DND-41 (cell line): ENCODE measurements around the gene HDGFL3.
"Not testable (repeated sequence)": the region's sequence is repeated elsewhere in the genome, so short reads cannot be mapped to it uniquely, and the experiment has no call there.

ENCODE experiments used
- ATAC-seq: fragments of 200-7000 bp; cut with Tn5 transposase; 3 replicates; pipeline ENCODE4 v1.9.1; 2021; ENCODE audit warnings: low read depth; ENCODE audit not compliant: insufficient read depth
- DNase-seq: peaks from one replicate; pipeline ENCODE4 v3.0.0-alpha.2; 2020
- H2AFZ ChIP-seq: 2 replicates; pipeline ENCODE4 v1.6.0; 2012; ENCODE audit warnings: low read depth, low read length
- H3K27ac ChIP-seq: 2 replicates; pipeline ENCODE4 v1.5.1; 2012; ENCODE audit warnings: low read length, inconsistent platforms
- H3K27me3 ChIP-seq: fragments of 200-600 bp; sonication (generic); 2 replicates; pipeline ENCODE4 v1.6.0; 2012; ENCODE audit warnings: low read length, mild to moderate bottlenecking, inconsistent platforms; ENCODE audit not compliant: insufficient read depth, poor library complexity
- H3K36me3 ChIP-seq: 2 replicates; pipeline ENCODE4 v1.5.1; 2012; ENCODE audit warnings: low read length, inconsistent platforms; ENCODE audit not compliant: insufficient read depth
- H3K4me1 ChIP-seq: 2 replicates; pipeline ENCODE4 v1.5.1; 2012; ENCODE audit warnings: mild to moderate bottlenecking, low read length; ENCODE audit not compliant: insufficient read depth
- H3K4me2 ChIP-seq: 2 replicates; pipeline ENCODE4 v1.6.0; 2012; ENCODE audit warnings: mild to moderate bottlenecking, moderate library complexity, low read length, inconsistent platforms; ENCODE audit not compliant: insufficient read depth
- H3K4me3 ChIP-seq, 2 experiments: fragments of 200-600 bp in 1 of 2; shearing (Covaris generic) in 1 of 2; 2 replicates each; pipeline ENCODE4 v1.5.1; 2012 to 2016; ENCODE audit warnings: inconsistent platforms in 2 of 2, low read length in 2 of 2, mild to moderate bottlenecking in 2 of 2, low read depth in 1 of 2, moderate library complexity in 1 of 2
- H3K79me2 ChIP-seq: 2 replicates; pipeline ENCODE4 v1.6.0; 2012; ENCODE audit warnings: low read length, inconsistent platforms; ENCODE audit not compliant: insufficient read depth
- H3K9ac ChIP-seq: 2 replicates; pipeline ENCODE4 v1.6.0; 2012; ENCODE audit warnings: low read depth, mild to moderate bottlenecking, inconsistent platforms, low read length, moderate library complexity
- H3K9me3 ChIP-seq: 2 replicates; pipeline ENCODE4 v1.5.1; 2012; ENCODE audit warnings: low read length, moderate library complexity, mild to moderate bottlenecking, inconsistent platforms; ENCODE audit not compliant: insufficient read depth, severe bottlenecking
- H4K20me1 ChIP-seq: 2 replicates; pipeline ENCODE4 v1.6.0; 2012; ENCODE audit warnings: low read length; ENCODE audit not compliant: insufficient read depth
- CTCF ChIP-seq: IDR thresholded peaks from 2 replicates; pipeline ENCODE4 v1.5.1; 2012; ENCODE audit warnings: borderline replicate concordance, low read length, moderate library complexity, mild to moderate bottlenecking; ENCODE audit not compliant: poor library complexity, severe bottlenecking; ENCODE audit errors: extremely low read depth
- EZH2 ChIP-seq: IDR thresholded peaks from 3 replicates; pipeline ENCODE4 v1.6.1; 2012; ENCODE audit warnings: borderline replicate concordance, low read depth, mild to moderate bottlenecking, moderate library complexity, low read length, inconsistent platforms; ENCODE audit not compliant: severe bottlenecking

HDGFL3 gene

GRCh38 chr15:83225449-83225848, 17.8 kb upstream of the HDGFL3 start:
- DNase-seq (no peak), ATAC-seq (no peak)
- H3K27ac ChIP-seq = no peak overlapping the region
- no peaks in the 10 kb centered on the region for H3K36me3 ChIP-seq
- TF ChIP-seq EZH2 (no peak), CTCF (no peak)
- no peak overlapping the region for H2AFZ ChIP-seq
- no peaks in the 10 kb centered on the region for H3K27me3 ChIP-seq
- H3K79me2 ChIP-seq = no peaks in the 10 kb centered on the region
- H3K4me2 ChIP-seq = no peak overlapping the region
- no peak overlapping the region for H3K9ac ChIP-seq
- H3K4me1 ChIP-seq = no peaks in the 10 kb centered on the region
- no peaks in the 10 kb centered on the region for H4K20me1 ChIP-seq
- no peaks in the 10 kb centered on the region for H3K9me3 ChIP-seq
- no peak overlapping the region for H3K4me3 ChIP-seq

- not testable (repeated sequence) for H2AFZ ChIP-seq, H3K4me3 ChIP-seq, H3K4me2 ChIP-seq
Measured at GRCh38 chr15:83221781-83222180, 14.2 kb upstream of the HDGFL3 start.

DNA sequence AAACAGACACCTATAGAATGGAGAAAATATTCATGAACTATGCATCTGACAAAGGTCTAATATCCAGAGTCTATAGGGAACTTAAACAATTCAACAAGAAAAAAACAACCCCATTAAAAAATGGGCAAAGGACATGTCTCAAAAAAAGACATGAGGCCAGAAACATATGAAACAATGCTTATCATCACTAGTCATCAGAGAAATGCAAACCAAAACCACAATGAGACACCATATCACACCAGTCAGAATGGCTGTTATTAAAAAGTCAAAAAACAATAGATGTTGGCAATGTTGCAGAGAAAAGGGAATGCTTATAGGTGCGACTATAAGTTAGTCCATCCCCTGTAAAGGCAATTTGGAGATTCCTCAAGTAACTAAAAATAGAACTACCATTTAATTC, 11.4 kb upstream of the HDGFL3 start:
- H3K27ac ChIP-seq = no peak overlapping the region
- no peak for DNase-seq
- no peak overlapping the region for H3K4me3 ChIP-seq
- no peak overlapping the region for H2AFZ ChIP-seq
- no peaks in the 10 kb centered on the region for H3K4me1 ChIP-seq
- no peaks in the 10 kb centered on the region for H4K20me1 ChIP-seq
- no peak for ATAC-seq
- H3K4me2 ChIP-seq = no peak overlapping the region
- no peaks in the 10 kb centered on the region for H3K27me3 ChIP-seq
- H3K36me3 ChIP-seq = no peaks in the 10 kb centered on the region
- TF ChIP-seq EZH2 = no peak
- no peak for TF ChIP-seq CTCF
- H3K9me3 ChIP-seq = no peaks in the 10 kb centered on the region
- no peaks in the 10 kb centered on the region for H3K79me2 ChIP-seq
- no peak overlapping the region for H3K9ac ChIP-seq

More at GRCh38 chr15:83221781-83222180, 14.2 kb upstream of the HDGFL3 start:
- H3K27me3 ChIP-seq, ATAC-seq, H3K36me3 ChIP-seq, H4K20me1 ChIP-seq, H3K79me2 ChIP-seq, H3K4me1 ChIP-seq, H3K9me3 ChIP-seq, DNase-seq, H3K9ac ChIP-seq, H3K27ac ChIP-seq: not testable (repeated sequence)

DNA sequence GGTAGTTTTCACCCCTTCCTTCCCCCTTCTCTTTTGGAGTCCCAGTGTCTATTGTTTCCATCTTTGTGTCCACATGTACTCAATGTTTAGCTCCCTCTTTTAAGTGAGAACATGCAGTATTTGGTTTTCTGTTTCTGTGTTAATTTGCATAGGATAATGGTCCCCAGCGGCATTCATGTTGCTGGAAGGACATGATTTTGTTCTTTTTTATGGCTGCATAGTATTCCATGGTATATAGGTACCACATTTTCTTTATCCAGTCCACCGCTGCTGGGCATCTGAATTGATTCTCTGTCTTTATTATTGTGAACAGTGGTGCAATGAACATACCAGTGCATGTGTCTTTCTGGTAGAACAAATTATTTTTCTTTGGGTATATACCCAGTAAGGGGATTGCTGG, 7.7 kb upstream of the HDGFL3 start:
- no peaks in the 10 kb centered on the region for H3K36me3 ChIP-seq
- H2AFZ ChIP-seq = no peak overlapping the region
- no peaks in the 10 kb centered on the region for H3K27me3 ChIP-seq
- no peak overlapping the region for H3K4me3 ChIP-seq
- no peaks in the 10 kb centered on the region for H3K79me2 ChIP-seq
- no peaks in the 10 kb centered on the region for H3K9me3 ChIP-seq
- H3K4me2 ChIP-seq = no peak overlapping the region
- ATAC-seq = no peak
- no peak overlapping the region for H3K27ac ChIP-seq
- TF ChIP-seq CTCF = no peak
- no peak for TF ChIP-seq EZH2
- no peaks in the 10 kb centered on the region for H3K4me1 ChIP-seq
- no peak overlapping the region for H3K9ac ChIP-seq
- H4K20me1 ChIP-seq = no peaks in the 10 kb centered on the region
- no peak for DNase-seq
